Ascending aorta (tissue), 2 donors: Measurements from ENCODE around the gene EN1. TPM values are rescaled to one million over a fixed set of nuclear protein-coding genes. Genes with fewer than 3 reads are reported as not detected.

Experiments
- DNase-seq, 2 donors: peaks; one replicate each; pipeline ENCODE4 v3.0.0-alpha.2; 2019; ENCODE audit warnings: low spot score in 2 of 2
- H3K27ac ChIP-seq, 2 donors: fragments of 200-600 bp; sonication (generic); one replicate each; pipeline ENCODE4 v1.5.1; 2016 to 2017; ENCODE audit warnings: mild to moderate bottlenecking in 1 of 2
- H3K27me3 ChIP-seq: fragments of 200-600 bp; sonication (generic); one replicate; pipeline ENCODE4 v1.5.1; 2017
- H3K36me3 ChIP-seq, 2 donors: fragments of 200-600 bp; sonication (generic); one replicate each; pipeline ENCODE4 v1.5.1; 2016
- H3K4me1 ChIP-seq, 2 donors: fragments of 200-600 bp; sonication (generic); one replicate each; pipeline ENCODE4 v1.5.1; 2016 to 2017; ENCODE audit warnings: mild to moderate bottlenecking in 1 of 2
- H3K4me3 ChIP-seq, 2 donors: fragments of 200-600 bp; sonication (generic); one replicate each; pipeline ENCODE4 v1.5.1; 2016 to 2017; ENCODE audit warnings: mild to moderate bottlenecking in 1 of 2
- H3K9me3 ChIP-seq, 2 donors: fragments of 200-600 bp; sonication (generic); one replicate each; pipeline ENCODE4 v1.5.1; 2016
- intact Hi-C: fragments of 100-400 bp; cut with DNase I; formaldehyde crosslinking; loops from one replicate; pipeline ENCODE4 v1.15.1; 2023
- total RNA-seq: library from RNA; depleted of rRNA; stranded (reverse); fragments of >200 nt; gene quantifications from one replicate; pipeline ENCODE4 v1.1.0, GENCODE V29; 2016
- TF ChIP-seq, protein P1 (sequence below), 3 experiments: fragments of 200-600 bp in 2 of 3; fragments of 450-650 bp in 1 of 3; sonication (generic) in 2 of 3; IDR thresholded peaks; one replicate each; pipeline ENCODE4 v1.5.1; 2016 to 2019; ENCODE audit warnings: antibody characterized with exemption in 3 of 3, mild to moderate bottlenecking in 1 of 3, moderate library complexity in 1 of 3

EN1 gene
- total RNA-seq, 1 donor from 2014 or later, result not detected

DNA sequence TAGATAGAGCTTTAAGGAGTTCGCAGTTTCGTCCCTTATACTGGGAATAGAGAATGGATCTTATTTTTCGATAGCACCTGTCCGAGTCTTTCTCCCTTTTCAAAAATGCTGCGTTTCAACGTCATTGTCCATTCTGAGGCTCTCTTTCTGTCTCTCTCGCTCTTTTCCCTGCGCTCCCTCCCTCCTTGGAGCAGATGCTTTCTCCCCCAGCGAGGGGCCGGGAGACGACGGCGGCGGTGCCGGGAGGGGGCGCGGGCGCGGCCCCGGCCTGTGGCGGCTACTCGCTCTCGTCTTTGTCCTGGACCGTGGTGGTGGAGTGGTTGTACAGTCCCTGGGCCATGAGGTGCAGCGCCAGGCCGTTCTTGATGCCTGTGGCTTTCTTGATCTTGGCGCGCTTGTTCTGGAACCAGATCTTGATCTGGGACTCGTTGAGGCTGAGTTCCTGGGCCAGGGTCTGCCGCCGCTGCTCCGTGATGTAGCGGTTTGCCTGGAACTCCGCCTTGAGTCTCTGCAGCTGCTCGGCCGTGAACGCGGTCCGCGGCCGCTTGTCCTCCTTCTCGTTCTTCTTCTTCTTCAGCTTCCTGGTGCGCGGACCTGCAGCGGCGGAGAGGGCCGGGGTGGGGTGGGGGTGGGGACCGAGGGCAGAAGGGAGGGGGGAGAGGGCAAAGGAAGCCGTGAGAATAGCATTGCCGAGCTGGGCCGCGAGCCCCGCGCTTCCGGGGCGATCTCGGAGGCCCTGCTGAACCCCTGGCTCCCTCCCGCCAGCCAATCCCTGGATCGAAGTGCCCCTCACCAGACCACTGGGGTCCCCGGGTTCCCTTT, 4.6 kb downstream of the EN1 start:
- DNase-seq, result peak in 1 of 2 donors; percentile 37
- no peak overlapping the region for H3K27ac ChIP-seq
- TF ChIP-seq, protein P1, sequence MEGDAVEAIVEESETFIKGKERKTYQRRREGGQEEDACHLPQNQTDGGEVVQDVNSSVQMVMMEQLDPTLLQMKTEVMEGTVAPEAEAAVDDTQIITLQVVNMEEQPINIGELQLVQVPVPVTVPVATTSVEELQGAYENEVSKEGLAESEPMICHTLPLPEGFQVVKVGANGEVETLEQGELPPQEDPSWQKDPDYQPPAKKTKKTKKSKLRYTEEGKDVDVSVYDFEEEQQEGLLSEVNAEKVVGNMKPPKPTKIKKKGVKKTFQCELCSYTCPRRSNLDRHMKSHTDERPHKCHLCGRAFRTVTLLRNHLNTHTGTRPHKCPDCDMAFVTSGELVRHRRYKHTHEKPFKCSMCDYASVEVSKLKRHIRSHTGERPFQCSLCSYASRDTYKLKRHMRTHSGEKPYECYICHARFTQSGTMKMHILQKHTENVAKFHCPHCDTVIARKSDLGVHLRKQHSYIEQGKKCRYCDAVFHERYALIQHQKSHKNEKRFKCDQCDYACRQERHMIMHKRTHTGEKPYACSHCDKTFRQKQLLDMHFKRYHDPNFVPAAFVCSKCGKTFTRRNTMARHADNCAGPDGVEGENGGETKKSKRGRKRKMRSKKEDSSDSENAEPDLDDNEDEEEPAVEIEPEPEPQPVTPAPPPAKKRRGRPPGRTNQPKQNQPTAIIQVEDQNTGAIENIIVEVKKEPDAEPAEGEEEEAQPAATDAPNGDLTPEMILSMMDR (IDR thresholded peaks at IDR 0.05), result no peak
- no peaks in the 10 kb centered on the region for H3K9me3 ChIP-seq
- no peaks in the 10 kb centered on the region for H3K36me3 ChIP-seq
- peak overlapping the region; percentile 42 to 53 for H3K4me3 ChIP-seq
- peaks cover 3 to 16% of the 10 kb centered on the region in 2 donors for H3K4me1 ChIP-seq
- peaks cover 35% of the 10 kb centered on the region for H3K27me3 ChIP-seq
- intact Hi-C loops, result no loop called here

GRCh38 chr2:118841828-118842461, 5.5 kb downstream of the EN1 start:
- intact Hi-C loops, result no loop called here
- peak in 1 of 2 donors; percentile 39 for DNase-seq
- Histone ChIP-seq H3K9me3 (no peaks in the 10 kb centered on the region), H3K27ac (no peak overlapping the region), H3K4me3 (peak overlapping the region; percentile 14 to 53), H3K27me3 (peaks cover 41% of the 10 kb centered on the region), H3K4me1 (peaks cover under 1 to 7% of the 10 kb centered on the region in 2 donors), H3K36me3 (no peaks in the 10 kb centered on the region)
- TF ChIP-seq, protein P1 (IDR thresholded peaks at IDR 0.05), result no peak

DNA sequence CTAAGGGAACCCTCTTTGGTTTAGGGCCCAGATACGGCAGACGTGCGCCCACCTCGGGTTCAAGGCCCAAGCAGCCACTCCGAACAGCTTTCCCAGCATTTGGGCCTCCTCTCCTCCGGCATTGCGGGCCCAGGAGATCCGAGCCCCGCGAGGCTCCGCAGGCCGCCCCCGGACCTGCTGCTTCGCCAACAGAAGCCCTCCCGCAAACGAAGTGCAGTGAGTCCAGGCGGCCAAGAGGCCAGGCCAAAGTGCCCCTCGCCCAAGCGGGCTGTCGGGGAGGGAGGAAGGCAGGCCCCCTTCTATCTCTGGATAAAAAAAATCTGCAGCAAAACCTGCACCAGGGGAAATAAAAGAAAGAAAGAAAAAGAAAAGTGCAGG, 6.0 kb downstream of the EN1 start:
- TF ChIP-seq, protein P1 (IDR thresholded peaks at IDR 0.05), result no peak
- Histone ChIP-seq H3K27ac (no peak overlapping the region), H3K4me1 (peaks cover 0 to 7% of the 10 kb centered on the region in 2 donors), H3K4me3 (peak overlapping the region in 1 of 2 donors; percentile 53), H3K9me3 (no peaks in the 10 kb centered on the region), H3K36me3 (no peaks in the 10 kb centered on the region), H3K27me3 (peaks cover 46% of the 10 kb centered on the region)
- intact Hi-C loops, result no loop called here
- peak in 1 of 2 donors; percentile 28 for DNase-seq

DNA sequence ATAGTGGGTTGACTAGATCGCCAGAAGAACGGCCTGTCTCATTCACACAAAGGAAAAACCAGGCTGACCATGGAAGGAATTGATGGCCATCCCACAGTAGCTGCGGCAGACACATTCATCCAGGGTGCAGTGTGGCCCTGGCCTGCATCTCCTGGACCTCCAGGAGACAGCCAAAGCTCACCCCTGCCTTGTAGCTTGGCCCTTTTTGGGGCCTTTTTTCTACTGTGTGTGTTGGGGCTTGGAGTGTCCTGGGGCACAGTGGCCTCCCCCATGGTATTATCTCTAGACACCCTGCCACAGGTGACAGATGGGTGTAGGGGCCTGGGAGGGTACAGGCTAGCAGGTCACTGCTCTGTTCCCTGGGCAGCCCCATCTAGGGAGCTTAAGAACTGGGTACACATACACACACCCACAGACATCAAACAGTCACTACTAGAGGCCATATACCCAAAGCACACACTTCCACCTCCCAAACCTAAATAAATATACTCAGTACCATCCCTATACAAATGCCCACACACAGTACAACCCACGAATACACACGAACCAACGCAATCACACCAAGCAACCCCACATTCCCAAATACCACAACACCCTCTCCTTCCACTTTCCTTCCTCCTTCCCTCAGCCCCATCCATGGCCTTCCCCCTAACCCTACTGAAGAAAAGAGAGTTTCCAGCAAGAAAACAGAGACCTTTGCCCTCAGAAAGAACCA, 8.6 kb downstream of the EN1 start:
- Histone ChIP-seq H3K27ac (no peak overlapping the region), H3K27me3 (peaks cover 43% of the 10 kb centered on the region), H3K36me3 (no peaks in the 10 kb centered on the region), H3K4me3 (no peak overlapping the region), H3K4me1 (peaks cover 0 to 13% of the 10 kb centered on the region in 2 donors), H3K9me3 (no peaks in the 10 kb centered on the region)
- intact Hi-C loops, result no loop called here
- peak in 1 of 2 donors; percentile 31 for DNase-seq
- TF ChIP-seq, protein P1 (IDR thresholded peaks at IDR 0.05), result no peak

DNA sequence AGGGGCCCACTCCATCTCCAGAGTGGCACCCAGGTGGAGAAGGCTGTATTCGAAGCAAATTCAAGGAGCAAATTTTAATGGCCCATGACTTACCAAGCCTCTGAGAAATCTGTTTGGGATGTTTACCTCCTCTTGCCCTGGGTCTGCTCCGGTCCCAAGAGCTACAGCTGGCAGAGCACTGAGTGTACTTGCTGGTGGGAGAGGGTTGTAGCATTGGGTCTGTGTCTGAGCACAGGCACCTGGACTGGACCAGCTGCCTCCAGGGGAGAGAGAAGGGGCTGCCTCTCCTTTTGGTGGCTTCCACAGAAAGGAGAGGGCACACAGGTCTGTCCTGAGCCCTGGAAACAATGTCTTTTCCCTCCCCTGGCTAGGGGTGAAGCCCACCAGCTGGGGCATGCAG, 9.8 kb downstream of the EN1 start:
- TF ChIP-seq, protein P1 (IDR thresholded peaks at IDR 0.05), result no peak

More for the DNA sequence above, 9.8 kb downstream of the EN1 start:
- Histone ChIP-seq H3K4me3 (no peak overlapping the region), H3K9me3 (no peaks in the 10 kb centered on the region), H3K27me3 (peaks cover 39% of the 10 kb centered on the region), H3K27ac (no peak overlapping the region), H3K36me3 (no peaks in the 10 kb centered on the region), H3K4me1 (peaks cover 0 to 9% of the 10 kb centered on the region in 2 donors)
- DNase-seq, result no peak
- intact Hi-C loops, result no loop called here
